ENCODE results near the gene FANCF.
"Not testable (repeated sequence)": the region's sequence is repeated elsewhere in the genome, so short reads cannot be mapped to it uniquely, and the experiment has no call there.

FANCF gene, protein sequence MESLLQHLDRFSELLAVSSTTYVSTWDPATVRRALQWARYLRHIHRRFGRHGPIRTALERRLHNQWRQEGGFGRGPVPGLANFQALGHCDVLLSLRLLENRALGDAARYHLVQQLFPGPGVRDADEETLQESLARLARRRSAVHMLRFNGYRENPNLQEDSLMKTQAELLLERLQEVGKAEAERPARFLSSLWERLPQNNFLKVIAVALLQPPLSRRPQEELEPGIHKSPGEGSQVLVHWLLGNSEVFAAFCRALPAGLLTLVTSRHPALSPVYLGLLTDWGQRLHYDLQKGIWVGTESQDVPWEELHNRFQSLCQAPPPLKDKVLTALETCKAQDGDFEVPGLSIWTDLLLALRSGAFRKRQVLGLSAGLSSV

DNA sequence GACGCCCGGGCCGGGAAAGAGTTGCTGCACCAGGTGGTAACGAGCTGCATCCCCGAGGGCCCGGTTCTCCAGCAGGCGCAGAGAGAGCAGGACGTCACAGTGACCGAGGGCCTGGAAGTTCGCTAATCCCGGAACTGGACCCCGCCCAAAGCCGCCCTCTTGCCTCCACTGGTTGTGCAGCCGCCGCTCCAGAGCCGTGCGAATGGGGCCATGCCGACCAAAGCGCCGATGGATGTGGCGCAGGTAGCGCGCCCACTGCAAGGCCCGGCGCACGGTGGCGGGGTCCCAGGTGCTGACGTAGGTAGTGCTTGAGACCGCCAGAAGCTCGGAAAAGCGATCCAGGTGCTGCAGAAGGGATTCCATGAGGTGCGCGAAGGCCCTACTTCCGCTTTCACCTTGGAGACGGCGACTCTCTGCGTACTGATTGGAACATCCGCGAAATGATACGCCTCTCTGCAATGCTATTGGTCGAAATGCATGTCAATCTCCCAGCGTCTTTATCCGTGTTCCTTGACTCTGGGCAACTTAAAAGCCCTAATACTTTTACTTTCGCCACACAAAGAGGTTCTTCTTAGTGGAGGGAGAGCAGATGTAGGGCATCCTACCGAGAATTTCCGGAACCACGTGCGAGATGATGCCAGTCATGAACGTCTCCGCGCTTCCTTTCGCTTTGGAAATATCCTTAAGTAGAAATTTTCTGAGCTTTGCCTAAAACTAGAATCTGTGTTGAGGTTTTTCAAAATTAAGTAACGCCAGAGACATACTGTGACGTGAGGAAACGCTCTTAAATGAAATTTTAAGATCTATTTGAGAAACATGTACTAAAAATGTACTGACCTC, at the start of gene FANCF:
TSS of gene FANCF (minus strand) at position 376 of the 840 bp plus-strand sequence. CDS start at position 363, 13 bp downstream.
- DNase-seq = peak; percentile 99

DNA sequence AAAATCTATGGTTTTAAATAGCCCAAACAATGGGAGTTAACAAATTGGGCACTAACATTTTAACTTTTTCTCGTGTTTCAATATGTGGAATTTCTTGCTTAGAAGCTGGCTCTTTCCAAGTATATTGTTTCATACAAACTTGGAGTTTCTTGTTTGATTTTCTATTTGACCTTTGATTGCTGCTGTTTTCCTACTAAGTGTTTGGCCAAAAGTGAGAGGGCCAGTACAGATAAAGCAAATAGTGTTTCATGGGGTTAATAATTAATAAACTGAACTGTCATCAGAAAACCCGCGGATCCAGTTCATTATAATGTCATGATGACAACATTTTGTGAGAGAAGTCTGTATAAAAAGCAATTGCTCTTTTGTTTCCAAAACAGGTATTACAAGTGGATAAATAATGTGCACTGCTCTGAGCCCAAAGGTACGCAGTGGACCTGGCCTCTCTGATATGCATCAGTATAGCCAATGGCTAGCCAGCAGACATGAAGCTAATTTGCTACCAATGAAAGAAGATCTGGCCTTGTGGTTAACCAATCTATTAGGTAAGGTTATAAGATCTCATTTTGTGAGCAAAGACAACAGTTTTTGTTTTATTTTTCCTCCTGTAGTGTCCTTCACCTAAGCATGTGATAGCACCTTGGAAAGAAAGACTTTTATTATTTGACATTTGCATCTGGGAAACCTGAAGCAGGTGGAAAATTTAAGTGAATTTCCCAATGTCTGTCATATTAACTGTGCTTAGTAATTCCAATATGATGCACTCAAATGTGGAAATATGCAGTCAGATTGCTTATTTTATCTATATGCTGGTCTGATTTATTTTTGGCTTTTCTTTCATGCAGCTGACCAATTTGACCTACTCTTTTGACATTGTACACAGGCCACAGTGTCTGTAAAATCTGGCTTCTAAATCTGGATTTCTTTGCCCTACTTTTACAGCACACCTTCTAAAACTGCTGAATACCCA, 49.1 kb upstream of the FANCF start:
- no peak for DNase-seq

DNA sequence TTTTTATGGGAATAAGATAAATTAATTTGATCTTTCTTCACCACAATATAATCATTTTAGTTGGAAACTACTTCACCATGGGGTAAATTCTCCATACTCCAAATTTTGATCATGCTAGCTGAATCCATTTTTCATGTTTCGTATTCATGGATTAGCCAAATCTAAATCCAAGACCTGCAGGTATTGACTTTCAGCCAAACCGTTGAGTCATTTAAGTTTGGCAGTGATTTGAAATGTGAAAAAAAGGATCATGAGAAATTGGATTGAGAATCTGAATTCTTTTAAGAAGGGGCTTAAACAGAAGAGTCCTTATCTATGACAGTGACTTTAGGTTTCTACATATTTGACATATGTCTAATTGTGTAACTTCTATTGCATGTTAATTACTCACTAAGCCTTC, 46.1 kb upstream of the FANCF start:
- DNase-seq = no peak

DNA sequence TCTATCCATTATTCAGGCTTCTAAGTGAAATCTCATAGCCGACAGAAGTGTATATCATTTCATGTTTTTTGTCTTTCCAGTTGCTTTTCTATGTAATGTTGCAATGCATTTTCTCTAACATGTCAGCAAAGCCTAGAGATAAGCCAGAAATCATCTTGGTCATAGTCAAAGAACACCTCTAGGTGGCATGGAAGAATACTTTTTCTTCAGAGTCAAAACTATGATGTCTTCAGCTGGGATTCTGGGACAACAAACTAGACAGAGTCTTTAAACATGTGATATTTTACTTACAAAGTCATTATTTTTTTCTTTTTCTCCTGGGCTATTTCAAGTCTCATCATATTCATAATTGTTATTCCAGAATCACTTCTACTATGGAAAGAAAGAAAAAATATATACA, 45.2 kb upstream of the FANCF start:
- DNase-seq = peak; percentile 8

DNA sequence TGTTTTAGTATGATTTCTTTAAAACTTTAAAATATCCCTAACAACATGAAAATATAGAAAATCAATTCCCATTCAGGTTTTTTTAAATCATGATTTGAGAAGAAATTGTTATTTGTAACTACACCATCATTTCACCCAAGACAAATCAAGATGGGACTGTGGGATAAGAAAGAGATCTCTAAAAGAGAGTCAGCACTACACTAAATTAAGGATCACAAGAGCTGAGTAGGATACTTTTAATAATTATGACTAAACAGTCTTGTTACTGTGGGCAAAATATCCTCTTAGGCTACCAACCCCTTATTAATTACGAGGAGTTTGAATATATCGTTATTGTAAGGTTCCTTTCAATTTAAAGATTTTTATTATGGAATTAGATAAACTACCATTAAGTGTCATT, 43.7 kb upstream of the FANCF start:
- DNase-seq = no peak

DNA sequence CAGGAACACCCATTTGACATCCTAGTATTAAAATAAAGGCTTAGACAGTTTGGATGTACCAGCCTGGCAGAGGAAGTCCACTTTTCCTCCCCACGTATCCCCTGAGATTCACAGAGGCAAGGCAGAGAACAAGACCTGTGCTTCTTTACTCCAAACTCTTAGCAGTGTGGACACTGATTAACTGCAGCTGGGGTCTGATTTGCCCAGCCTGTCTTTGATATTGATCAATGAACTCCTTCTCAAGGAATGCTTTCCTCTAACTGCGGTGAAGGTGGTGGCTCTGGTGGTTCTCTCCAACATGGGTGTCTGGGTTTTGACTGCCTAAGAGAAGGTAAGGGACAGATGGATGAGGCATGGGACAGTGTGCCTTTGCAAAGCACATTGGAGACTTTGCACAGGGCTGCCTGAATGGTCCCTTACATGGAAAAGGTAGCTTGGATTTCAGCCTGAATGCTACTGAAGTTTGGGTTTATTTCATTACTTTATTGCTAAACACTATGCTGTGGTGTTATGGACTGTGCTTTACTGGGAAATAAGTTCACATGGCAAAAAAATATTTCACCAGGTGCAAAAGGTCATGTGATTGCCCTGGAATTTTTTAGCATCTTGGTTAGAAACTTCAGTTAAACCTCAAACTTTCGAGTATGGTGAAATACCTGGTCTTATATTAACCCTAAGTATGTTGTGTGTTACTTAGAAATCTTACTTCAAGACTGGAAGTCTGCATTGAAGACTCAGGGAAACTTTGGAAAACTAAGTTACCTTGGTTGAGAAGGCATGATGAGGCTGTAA, 42.6 kb upstream of the FANCF start:
- no peak for DNase-seq

DNA sequence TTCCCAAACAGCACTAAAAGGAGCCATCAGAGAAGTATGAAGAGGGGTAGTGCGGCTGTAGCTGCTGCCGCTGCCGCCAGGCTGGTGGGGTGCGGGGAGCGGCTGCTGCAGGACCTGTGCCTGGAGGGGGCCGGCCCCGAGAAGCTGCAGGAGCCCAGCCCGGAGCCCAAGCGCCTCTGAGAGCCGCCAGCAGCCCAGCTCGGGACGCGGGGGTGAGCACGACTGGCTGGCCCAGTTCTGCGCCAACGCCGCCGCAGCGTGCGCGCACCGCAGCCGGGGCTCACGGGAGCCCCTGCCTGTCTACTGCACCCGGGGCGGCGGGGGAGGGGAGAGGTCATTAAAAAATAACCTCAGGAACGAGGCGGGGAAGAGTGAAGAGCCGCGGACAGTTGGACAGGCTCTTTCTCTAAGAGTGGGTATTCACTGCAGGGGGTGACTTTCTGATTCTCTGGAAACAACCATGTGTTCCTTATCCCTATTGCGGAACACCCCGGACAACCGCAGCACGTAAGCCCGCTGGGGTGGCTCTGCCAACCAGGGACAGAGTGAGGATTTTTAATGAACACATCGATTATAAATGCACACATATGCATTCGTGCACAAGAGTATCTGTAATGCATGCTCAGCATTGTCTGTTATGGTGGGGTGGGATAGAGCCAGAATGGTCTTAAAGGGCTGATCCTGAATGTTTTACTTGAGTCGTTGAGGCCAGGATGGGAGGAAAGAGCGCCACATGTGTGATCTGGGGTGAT, 41.2 kb upstream of the FANCF start:
- no peak for DNase-seq

DNA sequence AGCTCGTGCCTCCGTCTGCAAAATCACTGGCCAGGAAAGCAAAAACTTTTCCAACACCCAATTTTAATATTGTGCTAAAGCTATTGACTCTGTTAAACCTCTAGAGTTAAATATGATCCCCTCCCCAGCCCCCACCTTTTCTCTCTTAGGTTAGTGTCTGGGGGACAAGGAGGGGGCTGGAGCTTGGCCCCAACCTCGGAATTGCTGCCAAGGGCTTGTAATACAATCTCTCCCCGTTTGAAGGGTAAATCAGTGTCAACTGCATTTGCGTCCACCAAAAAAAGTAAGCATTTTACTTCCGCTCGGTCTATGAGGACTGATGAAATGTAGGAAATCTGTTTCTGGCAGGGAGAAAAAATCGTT, 40.7 kb upstream of the FANCF start, which contains the start of gene GAS2:
TSS of gene GAS2 (plus strand) at position 287 of the 363 bp plus-strand sequence. CDS start 8,259 bp downstream, outside the sequence.
- no peak for DNase-seq

DNA sequence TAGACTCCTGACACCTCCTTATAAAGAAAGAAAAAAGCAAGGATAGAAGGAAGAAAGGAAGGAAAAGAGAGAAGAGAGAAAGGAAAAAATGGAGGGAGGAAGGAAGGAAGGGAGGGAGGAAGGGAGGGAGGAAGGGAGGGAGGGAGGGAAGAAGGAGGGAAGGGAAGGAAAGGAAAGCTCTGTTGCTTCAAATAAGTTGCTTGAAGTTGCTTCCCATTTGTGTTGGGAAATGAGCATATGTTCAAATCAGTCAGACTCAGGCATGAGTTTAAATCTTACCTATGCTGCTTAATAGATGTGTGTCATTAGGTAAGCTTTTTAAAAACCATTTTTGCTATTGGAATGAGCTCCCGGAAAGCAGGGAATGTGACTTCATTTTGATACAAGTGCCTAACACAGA, 34.2 kb upstream of the FANCF start:
- no peak for DNase-seq

DNA sequence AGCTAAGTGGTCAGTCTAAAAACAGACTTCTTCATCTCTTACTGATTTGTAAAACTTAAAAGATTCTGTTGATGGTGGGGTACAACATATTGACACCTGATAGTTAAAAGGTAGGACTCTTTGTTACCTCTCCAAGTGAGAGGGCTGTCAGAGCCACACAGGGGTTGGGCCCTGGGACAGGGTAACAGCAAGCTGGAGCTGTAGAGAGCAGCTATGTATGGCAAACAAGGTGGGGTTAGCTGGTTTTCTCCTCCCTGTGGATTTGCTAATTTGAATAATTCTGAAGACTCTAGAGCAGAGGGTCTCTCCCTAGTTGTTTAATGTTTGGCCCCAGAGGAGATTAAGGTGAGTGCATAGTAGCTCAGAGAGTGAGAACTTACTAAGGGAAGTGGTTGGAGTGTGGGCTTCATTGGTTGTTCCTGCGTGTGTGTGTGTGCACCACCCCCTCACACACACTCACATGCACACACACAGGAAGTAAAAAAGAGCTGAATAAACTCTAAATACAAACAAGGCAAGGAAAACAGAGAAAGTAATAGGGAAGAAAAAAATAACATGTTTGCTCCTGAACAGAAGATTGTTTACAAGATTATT, 31.6 kb upstream of the FANCF start:
- DNase-seq = no peak

DNA sequence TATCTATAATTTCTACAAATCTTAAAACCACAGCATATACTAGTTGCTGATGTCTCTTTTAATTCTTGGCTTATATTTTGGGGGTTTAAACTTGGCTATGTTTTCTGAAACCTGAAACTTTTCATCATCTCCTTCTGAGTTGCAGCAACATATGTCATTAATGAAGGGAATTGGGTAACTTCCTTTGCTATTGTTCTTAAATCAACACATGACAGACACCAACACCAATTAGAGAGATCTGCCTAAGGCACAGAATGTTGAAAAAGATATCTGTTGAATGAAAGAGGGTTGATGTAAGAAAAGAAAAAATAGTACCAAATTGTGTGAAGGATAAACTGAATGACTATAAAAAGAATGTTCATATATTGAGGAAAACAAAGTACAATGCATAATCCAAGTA, 30.5 kb upstream of the FANCF start:
- no peak for DNase-seq

DNA sequence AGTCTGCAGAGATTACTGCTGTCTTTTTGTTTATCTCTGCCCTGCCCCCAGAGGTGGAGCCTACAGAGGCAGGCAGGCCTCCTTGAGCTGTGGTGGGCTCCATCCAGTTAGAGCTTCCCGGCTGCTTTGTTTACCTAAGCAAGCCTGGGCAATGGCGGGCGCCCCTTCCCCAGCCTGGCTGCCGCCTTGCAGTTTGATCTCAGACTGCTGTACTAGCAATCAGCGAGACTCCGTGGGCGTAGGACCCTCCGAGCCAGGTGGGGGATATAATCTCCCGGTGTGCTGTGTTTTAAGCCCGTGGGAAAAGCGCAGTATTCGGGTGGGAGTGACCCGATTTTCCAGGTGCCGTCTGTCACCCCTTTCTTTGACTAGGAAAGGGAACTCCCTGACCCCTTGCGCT, 26.7 kb upstream of the FANCF start:
- not testable (repeated sequence) for DNase-seq

DNA sequence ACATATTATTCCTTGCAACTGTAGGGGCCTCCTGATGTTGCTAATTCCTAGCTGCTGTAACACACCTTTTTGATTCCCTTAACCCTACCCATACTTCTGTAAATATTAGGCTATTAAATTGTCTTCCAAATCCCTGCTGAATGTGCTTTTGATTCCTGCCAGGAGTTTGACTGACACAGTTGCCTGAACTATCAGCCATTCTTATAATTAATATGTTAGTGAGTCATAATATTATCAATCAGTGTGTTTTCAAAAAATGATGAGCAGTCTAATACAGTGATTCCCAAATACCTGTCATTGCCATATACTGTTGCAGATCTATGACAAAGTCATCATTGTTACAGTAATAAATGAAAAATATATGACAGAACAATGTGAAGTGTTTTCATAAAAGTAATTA, 15.9 kb upstream of the FANCF start:
- DNase-seq = no peak

DNA sequence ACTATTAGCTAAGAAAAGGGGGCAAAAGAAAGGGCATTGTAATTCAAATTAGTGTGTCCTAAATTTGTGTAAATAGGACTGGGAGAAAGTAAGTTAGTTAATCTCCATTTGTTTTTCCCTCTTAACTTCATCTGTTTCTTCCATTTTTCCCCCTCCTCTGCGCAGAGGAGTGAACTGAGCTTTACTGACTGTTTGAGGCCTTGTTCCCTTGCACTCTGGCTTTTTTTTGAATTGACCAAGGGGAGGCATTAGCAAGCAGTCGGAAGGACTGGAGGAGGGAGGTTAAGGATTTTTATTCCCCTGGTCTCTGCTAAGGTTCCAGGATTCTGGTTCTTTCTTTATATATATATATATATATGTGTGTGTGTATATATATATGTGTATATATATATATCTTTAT, 15.2 kb upstream of the FANCF start:
- no peak for DNase-seq

DNA sequence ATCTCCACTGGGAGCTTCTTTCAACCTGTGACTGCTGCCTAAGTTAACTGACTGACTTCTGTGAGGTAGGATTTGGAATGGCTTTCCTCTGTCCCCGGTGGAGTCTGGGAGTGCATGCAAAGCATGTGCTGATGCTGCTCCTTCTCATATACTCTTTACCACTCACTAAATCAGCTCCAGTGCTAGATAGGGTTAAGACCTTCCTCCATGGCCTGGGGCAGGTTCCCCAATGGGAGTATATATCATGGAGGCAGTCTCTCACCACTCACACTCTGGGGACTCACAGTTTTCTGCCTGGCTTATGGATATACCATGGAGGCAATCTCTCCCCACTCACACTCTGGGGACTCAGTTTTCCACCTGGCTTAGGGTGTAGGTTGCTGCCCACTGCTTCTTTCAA, 10.1 kb upstream of the FANCF start:
- no peak for DNase-seq

DNA sequence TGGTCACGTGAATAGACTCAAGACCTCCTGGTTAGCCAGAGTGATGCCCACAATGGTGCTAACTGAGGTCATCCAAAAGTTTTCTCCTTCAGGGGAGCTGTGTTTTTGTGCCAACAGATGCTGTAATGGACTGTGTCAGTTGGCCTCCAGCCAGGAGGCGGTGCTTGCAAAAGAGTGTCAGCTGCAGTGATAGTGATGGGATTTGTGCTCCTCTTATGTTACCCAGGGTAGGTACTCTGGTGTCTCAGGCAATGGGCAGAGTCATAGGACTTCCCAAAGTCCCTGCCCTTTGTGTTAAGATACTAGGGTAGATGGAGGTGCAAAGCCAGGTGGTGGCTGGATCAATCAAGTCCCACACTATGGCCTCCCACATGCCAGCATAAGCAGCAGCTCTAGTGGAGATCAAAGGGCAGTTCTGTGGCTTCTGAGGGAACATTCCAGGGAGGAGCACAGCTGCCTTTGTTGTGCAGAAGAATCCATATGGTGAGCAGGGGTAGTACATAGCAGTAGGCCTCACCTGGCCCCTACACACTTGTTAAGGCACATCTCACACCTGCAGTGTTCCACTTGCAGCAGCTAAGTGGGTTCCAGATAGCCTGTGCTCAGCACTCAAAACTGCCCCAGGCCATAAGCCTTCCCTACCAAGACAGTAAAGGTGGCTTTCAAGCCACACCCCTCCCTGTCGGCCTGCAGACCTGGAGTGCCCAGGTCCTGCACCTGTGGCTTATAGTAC, 9.4 kb upstream of the FANCF start:
- DNase-seq = no peak

DNA sequence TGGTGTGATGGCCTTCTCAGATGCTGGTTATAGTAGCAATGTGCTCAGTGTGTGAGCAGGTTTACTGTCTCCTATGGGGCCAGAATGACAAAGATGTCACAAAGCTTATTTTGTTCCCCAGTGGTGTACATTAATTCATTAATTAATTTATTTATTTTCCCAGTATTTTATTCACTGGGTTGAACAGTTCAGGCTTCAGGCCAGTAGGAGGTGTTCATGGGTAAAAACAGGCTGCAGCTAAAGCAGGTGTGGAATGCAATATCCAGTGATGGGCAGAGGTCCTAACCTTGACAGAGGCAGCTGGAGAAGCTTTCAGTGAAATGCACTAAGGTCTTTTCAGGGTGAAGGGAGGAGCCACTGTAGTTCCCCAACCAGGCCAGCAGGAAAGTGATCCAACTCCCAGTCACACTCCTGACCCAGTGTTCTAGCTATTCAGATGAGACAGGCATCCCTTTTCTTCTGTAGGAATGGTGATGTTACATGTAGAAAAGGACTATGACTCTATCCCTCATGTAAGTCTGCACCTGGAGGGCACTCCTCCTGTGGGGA, 7.8 kb upstream of the FANCF start:
- DNase-seq = no peak

DNA sequence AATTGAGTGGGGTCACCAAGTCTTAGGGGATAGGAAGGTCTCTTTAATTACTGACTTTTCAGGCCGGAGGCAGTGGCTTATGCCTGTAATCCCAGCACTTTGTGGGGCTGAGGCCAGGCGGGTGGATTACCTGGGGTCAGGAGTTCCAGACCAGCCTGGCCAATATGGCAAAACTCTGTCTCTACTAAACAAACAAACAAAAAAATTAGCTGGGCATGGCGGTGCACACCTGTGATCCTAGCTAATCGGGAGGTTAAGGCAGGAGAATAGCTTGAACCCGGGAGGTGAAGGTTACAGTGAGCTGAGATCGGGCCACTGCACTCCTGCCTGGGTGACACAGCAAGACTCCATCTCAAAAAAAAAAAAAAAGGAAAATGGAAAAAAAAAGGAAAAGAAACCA, 1.8 kb upstream of the FANCF start:
- DNase-seq = no peak

DNA sequence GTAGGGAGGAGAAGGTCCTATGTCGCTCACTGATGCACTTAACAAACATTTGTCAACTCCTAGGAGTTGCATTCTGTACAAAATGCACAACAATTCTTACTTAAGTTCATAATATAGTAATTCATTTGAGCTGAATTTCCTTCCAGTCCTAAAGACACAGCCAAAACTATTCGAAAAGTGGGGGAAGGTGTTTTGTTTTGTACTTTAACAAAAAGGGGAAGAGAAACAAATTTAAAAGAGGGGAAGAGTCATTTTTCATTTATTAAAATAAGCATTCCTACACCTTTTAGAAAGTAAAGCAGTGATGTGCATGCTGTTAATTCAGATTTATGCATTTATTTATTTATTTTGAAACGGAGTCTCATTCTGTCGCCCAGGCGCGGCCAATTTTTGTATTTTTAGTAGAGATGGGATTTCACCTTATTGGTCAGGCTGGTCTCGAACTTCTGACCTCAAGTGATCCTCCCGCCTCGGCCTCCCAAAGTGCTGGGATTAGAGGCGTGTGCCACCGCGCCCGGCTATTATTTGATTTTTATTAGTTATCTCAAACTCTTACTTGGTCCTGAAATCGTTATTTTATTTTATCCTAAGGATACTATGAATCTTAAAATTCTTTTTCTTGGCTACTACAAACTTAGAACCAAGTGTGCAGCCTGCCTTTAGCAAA, 1.1 kb upstream of the FANCF start:
- DNase-seq = peak; percentile 18

Measured in hematopoietic multipotent progenitor cell treated with erythropoietin and hydrocortisone succinate and interleukin-3 and kit ligand, for 8 days (in vitro differentiated cells).